ENCODE data around the gene SIRPA.

The SIRPA gene

GRCh38 chr20:1888796-1889463 lies 6.3 kb upstream of the SIRPA start:
- no peak for DNase-seq (ENCODE audit: low read depth)

GRCh38 chr20:1890469-1891262 lies 4.5 kb upstream of the SIRPA start:
- DNase-seq (ENCODE audit: low read depth): no peak

DNA sequence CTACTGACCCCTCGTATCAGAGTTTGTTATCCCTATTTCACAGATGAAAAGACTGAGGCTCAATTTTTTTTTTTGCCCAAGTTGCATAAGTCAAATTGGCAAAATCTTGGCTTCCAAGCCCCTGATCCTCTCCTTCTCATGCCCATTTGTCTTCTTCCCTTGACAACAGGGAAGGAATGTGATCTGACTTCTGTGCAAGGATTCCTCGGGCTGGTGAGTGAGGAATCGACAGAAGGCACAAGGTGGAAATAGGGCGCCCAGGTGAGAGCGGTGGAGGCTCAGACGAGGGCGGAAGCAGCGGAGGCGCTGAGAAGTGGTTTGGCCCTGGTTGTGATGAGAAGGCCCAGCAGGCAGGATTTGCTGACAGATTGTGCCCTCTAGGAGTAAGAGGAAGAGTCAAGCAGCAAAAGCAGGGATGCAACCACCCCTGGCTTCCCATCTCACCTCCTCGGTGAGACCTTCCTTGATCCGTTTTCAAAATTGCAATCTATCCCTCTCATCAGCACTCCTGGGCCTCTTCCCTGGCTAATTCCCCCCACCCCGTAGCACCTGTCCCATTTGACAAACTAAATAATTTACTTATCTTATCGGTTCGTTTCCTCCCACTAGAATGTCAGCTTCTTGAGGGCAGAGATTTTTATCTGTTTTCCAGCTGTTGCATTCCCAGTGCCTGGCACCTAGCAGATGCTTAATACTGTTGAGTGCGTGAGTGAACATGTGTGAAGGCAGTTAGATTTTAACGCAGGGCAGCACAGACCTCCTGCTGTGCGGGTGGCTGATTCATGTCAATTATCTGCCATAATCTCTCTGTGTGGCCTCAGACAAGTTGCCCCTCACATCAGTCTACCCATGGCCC lies 3.7 kb upstream of the SIRPA start:
- no peak for DNase-seq (ENCODE audit: low read depth)

DNA sequence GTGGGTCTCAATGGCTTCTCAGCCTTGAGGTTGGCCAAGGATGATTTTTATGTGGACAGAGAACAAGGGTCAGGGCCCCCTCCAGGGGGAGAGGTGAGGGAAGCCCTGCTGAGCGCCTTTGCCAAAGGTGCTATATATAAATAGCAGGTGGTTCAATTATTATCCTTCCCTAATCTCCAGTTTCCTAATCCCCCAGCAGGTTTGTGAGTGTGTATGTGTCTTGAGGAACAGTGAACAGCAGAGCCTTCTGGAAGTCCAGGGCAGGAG lies 3.2 kb upstream of the SIRPA start:
- DNase-seq (ENCODE audit: low read depth): no peak

DNA sequence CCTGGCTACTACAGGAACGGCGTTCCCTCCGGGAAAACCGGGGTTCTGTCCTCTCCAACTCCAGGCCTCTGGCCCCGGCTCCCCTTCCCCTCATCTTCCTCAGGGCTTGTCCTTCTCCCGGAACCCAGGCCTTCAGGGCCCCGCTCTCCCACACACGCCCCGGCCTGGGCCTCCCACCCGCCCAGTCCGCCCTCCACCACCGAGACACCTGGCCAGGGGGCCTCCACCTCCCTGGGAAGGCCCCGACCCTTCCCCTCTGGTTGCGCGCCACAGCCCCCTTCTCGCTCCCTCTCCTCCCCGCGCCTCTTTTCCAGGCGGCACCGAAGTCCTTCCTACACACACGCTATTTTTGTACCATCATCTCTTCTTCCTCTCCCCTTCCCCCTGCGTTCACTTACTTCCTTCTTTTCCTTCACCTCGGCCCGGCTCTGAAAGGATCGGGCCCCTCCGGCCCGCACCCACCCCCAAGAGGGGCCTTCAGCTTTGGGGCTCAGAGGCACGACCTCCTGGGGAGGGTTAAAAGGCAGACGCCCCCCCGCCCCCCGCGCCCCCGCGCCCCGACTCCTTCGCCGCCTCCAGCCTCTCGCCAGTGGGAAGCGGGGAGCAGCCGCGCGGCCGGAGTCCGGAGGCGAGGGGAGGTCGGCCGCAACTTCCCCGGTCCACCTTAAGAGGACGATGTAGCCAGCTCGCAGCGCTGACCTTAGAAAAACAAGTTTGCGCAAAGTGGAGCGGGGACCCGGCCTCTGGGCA lies 1.3 kb upstream of the SIRPA start:
- no peak for DNase-seq (ENCODE audit: low read depth)

GRCh38 chr20:1894471-1894950 lies 696 bp upstream of the SIRPA start:
- no peak for DNase-seq (ENCODE audit: low read depth)

GRCh38 chr20:1895674-1896483 lies 672 bp downstream of the SIRPA start:
- no peak for DNase-seq (ENCODE audit: low read depth)

DNA sequence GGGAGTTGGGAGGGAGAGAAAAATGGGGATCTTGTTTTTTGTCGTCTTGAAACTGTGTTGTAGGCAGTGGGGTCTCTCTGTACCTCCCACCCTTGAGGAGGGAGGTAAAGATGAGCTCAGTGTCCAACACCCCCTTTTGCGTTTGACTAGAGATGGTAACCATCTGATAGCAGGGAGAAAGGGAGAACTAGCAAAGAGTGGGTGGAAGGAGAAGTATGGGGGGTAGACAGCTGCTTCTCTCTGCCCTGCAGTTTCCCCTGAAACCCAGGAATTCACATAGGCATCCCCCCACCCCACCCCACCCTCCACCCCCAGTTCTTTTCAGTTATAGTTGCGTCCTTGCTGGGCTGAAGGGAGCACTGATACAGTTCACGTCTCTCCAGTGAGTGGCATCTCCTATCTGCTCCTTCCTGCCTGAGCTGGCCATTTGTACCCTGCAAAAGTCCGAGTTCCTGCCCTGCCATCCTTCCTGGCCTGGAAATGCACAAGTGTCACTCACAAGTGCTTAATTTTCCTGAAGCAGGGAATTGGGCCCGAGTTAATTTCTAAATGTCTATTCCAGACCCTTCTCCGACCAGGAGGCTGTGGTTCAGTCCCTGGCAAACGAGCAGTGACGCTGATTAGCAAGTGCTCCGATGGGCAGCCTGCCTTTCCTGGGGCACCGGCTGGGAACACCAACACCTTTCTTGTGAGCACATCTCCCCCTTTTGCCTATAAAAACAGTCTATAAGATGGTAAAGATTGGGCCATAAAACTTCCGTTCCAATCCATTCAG lies 1.5 kb downstream of the SIRPA start:
- DNase-seq (ENCODE audit: low read depth): no peak

- DNase-seq (ENCODE audit: low read depth): no peak
Measured at GRCh38 chr20:1897541-1897940, 2.3 kb downstream of the SIRPA start.

GRCh38 chr20:1897965-1898464 lies 2.8 kb downstream of the SIRPA start:
- no peak for DNase-seq (ENCODE audit: low read depth)

DNA sequence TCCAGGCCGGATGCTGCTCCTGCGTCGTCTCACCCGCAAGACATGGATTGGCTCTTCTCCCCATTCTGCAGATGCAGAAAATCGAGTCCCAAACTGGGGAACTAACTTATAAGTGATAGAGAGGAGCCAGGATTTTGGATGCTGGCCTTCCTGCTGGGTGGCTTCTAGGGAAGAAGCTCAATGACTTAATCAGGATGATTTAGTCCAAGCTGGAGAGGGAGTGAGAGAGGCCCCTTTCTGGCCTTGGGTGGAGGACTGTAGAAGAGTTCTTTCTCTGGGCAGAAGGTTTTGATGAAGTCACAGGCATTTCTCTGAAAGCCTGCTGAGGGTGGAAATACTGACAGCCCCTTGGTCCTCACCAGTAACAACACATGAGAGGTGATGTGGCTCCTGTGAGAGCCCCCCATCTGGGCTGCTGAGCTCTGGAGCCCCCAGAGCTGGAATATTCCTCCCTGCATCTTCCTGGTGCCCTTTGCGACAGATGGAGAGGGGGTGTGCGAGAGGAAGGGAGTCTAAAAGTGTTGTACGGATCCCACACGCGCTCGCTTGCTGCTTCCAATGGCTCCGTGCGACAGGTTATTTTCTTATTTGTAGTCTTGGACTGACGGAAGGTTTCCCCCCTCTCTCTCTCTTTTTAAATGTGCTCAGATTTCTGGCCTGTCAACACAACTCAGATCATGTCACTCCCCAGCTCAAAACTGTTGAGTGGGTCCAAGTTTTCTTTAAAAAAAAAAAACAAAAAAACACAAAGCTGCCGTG lies 3.5 kb downstream of the SIRPA start:
- DNase-seq (ENCODE audit: low read depth): no peak

- no peak for DNase-seq (ENCODE audit: low read depth)
Measured at GRCh38 chr20:1899241-1899525, 4.0 kb downstream of the SIRPA start.

- DNase-seq (ENCODE audit: low read depth): no peak
Measured at GRCh38 chr20:1900321-1900801, 5.2 kb downstream of the SIRPA start.

GRCh38 chr20:1901704-1902103 lies 6.5 kb downstream of the SIRPA start:
- DNase-seq (ENCODE audit: low read depth): no peak

GRCh38 chr20:1902188-1902587 lies 7.0 kb downstream of the SIRPA start:
- no peak for DNase-seq (ENCODE audit: low read depth)

DNA sequence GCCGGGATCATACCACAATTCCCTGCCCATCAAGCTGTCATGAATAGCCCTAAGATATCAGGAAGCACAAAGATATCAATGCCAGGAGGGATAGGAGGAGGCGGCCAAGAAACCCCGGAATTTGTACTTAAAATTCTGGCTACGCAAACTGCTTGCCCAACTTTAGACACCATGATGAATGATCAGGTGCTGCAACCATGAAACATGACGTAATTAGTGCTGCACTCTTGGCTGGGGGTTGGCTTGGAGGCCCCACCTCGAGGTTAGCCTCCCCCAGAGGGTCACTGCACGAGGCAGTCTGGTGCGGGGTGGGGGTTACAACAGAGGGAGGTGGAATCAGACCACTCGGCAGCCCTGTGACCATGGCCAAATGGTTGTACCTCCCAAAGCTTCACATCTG lies 8.9 kb downstream of the SIRPA start:
- no peak for DNase-seq (ENCODE audit: low read depth)

- no peak for DNase-seq (ENCODE audit: low read depth)
Measured at GRCh38 chr20:1905009-1905408, 9.8 kb downstream of the SIRPA start.

GRCh38 chr20:1905693-1906092 lies 10.5 kb downstream of the SIRPA start:
- no peak for DNase-seq (ENCODE audit: low read depth)

GRCh38 chr20:1906361-1907051 lies 11.3 kb downstream of the SIRPA start:
- no peak for DNase-seq (ENCODE audit: low read depth)
